Measurements from ENCODE around the gene NAA11.

DNA sequence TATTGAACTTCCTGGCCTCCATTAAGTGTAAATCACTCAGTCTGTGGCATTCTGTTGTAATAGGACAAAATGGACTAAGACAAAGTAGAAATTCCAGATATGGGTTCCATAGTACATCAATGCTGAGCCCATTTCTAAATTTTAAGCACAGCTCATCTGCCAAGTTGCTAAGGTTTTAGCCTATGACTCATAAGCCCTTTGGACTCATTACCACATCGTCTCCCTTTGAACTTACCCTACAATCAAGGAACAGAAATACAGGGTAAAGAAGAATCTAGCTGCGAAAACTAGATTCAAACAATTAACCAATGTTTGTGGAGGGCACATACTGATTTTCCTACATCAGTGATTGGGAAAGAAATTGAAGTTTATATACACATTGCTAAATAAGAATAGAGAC is 31.8 kb downstream of the NAA11 start:
- no peak for TF ChIP-seq POLR2A (IDR thresholded peaks at IDR 0.05)
- TF ChIP-seq, protein P1, sequence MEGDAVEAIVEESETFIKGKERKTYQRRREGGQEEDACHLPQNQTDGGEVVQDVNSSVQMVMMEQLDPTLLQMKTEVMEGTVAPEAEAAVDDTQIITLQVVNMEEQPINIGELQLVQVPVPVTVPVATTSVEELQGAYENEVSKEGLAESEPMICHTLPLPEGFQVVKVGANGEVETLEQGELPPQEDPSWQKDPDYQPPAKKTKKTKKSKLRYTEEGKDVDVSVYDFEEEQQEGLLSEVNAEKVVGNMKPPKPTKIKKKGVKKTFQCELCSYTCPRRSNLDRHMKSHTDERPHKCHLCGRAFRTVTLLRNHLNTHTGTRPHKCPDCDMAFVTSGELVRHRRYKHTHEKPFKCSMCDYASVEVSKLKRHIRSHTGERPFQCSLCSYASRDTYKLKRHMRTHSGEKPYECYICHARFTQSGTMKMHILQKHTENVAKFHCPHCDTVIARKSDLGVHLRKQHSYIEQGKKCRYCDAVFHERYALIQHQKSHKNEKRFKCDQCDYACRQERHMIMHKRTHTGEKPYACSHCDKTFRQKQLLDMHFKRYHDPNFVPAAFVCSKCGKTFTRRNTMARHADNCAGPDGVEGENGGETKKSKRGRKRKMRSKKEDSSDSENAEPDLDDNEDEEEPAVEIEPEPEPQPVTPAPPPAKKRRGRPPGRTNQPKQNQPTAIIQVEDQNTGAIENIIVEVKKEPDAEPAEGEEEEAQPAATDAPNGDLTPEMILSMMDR (IDR thresholded peaks at IDR 0.05): no peak

All from right lobe of liver (tissue), 4 donors.